HG03139 (cell line): ENCODE measurements around the gene DHX38.

Experiments used
- ATAC-seq: cut with Tn5 transposase; IDR thresholded peaks from one replicate; pipeline ENCODE4 v1.9.1; 2021; ENCODE audit not compliant: unreplicated experiment

The DHX38 gene

GRCh38 chr16:72120026-72120425, 26.4 kb downstream of the DHX38 start:
- ATAC-seq = no peak

DNA sequence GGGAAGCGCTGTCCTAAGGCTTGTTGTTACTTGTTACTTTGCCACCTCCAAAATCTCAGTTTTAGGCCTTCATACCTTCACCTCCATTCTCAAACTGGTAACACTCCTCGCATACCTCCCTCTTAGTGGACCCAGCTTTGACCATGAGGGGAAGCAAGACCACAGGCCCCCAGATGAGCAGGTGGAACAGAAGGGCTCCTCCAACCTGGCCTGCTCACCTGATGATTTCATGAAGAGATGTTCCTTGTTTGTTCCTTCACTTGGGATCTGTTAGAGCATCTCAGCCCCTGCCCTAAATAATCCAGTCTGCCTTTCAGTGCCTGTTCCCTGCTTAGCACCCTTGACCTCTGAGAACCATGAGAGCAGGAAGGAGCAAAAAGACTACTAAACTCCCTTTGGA, 28.7 kb downstream of the DHX38 start:
- ATAC-seq = no peak

- ATAC-seq = no peak
These were observed 29.3 kb downstream of the DHX38 start for GRCh38 chr16:72122916-72123315.

- ATAC-seq = no peak
These were observed 29.8 kb downstream of the DHX38 start for GRCh38 chr16:72123426-72123825.

- no peak for ATAC-seq
These were observed 30.5 kb downstream of the DHX38 start for GRCh38 chr16:72124148-72124547.

- no peak for ATAC-seq
These were observed 31.4 kb downstream of the DHX38 start for GRCh38 chr16:72124761-72125634.

GRCh38 chr16:72125635-72126428, 32.2 kb downstream of the DHX38 start:
- ATAC-seq = no peak

DNA sequence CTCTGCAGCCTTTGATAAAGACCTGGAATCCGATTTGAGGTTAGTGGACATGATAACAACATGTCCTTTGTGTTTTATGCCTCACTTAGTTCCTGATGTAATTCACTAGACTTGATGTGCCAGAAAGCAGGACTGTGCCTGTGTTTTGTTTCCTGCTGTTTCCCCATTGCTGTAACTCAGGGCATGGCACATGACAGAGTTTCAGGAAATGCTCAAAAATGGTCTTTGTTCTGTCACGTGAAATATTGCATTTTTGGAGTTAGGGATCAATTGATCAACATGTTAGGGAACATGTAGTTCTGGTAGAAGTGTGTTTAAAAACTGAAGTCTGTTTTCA, 32.8 kb downstream of the DHX38 start:
- no peak for ATAC-seq

DNA sequence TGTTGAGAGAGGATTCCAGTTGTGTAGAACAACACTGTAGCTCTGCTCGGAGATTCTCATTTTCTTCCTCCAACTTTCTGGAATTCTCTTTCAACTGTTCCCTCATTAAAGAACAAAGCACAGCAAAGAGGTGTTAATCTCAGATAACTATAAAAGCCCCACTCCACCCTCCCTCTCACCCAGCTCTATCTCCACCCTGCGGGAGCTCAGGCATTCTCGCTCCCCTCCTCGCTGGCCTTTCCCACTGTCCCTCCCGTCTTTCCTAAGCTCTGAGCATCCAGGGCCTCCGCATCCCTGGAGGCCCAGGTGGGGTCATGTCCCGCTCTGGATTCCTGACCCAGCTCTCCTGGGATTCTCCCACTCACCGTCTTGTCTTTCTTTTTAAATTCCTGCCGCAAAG, 35.1 kb downstream of the DHX38 start:
- ATAC-seq = no peak

DNA sequence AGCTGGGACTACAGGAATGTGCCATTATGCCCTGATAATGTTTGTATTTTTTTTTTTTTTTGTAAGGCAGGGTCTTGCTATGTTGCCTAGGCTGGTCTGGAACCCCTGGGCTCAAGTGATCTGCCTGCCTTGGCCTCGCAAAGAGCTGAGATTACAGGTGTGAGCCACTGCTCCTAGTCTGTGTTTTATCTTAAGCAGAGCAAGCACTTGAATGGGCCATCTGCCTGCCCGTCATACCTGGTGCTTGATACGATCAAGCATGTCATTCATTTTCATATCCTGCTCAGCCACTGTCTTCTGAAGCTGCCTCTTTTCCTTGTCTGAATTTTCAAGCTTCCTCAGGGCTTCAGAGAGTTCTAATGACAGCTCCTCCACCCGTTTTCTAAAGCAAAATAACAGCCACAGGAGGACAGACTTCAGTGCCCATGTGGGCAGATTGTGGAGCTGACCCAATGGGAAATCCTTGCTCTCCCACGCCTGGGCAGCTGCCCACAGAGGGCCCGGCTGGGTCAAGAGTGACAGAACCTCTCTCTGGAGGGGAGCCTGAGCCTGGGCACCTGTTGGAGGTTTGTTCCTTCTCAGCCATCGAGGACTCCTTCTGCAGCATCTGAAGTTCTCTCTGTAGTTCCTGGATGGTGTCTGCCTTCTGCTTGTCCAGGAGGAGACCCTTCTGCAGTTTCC, 36.5 kb downstream of the DHX38 start:
- no peak for ATAC-seq

DNA sequence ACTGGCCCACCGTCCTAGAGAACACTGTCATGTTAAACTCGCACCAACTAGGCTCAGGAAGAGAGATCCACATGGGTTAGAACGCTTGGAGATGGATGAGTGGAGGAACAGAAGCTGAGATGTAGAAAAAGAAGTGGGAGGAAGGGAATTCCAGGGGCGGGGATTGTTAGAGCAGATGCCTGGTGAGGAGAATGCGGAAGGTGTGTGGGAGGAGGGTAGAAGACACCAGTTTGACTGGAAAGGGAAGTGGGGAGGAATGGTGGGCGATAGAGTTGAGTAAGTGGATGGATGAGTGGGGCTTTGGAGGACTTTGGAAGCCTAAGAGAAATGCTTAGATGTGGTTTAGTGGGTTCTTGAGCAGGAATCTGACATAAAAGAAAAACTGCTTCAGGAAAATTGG, 37.4 kb downstream of the DHX38 start:
- no peak for ATAC-seq

DNA sequence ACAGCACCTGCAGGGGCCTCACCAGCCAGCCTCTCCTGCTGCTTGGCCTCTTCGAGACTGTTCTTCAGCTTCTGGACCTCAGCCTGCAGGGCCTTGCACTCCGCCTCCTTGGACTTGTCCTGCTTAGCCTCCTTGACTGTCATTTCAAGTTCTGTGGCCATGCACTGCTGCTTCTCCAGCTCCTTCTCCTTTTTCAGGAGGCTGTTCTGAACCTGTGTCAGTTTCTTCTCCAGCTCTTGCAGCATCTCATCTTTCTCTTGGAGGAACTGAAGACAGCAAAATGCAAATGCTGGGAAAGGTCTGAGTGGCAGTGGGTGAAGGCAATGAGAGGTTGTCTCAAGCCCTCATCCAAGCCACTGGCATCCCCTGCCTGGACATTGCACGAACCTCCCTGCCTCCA, 39.1 kb downstream of the DHX38 start:
- no peak for ATAC-seq

DNA sequence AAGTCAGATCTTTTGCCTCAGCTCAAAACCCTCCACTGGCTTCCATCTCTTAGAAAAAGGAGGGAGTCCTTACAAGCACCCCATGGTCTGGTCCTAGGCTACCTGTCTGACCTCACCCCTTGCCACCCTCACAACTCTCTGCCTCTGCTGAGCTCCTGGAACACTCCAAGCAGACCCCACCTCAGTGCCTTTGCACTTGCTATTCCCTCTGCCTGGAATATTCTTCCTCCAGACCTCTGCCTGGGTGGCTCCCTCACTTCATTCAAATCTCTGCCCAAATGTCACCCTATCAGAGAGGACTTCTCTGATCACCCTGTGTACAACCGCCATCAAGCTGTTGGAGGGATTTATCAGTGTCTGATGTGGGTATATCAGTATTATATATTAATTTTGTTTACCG, 40.9 kb downstream of the DHX38 start:
- no peak for ATAC-seq

DNA sequence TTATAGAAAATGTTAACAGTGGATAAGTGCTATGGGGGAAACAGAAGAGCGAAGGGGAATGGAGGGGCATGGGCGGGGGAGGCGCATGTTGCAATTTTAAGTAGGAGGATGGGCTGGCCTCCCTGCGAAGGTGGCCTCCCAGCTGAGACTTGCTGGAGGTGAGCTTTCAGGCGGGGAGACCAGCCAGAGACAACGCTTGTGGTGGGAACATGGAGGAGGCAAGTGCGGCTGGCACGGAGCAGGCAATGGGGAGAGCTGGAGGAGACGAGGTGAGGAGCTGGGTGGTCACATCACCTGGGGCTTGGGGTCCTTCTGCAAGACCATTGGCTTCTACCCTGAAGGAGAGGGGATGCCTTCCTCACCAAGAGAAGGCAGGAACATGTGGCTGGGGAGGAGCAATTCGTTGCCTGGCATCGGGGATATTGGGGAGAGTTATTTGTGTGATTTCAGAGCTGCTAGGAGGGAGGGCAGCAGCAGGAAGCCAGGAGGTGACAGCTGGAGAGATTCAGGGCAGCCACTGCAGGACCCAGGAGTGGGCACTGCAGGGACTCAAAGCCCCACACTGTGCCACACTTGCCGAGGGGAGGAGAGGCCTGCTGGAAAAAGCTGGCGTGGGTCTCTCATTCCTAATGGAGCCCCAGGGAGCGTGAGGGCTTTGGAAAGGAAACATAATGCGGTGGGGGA, 43.9 kb downstream of the DHX38 start:
- ATAC-seq = no peak

GRCh38 chr16:72138064-72138572, 44.5 kb downstream of the DHX38 start:
- no peak for ATAC-seq

GRCh38 chr16:72139908-72140307, 46.3 kb downstream of the DHX38 start:
- no peak for ATAC-seq

- ATAC-seq = no peak
These were observed 48.8 kb downstream of the DHX38 start for GRCh38 chr16:72142476-72142875.

- no peak for ATAC-seq
These were observed 56.2 kb downstream of the DHX38 start for GRCh38 chr16:72149676-72150464.

DNA sequence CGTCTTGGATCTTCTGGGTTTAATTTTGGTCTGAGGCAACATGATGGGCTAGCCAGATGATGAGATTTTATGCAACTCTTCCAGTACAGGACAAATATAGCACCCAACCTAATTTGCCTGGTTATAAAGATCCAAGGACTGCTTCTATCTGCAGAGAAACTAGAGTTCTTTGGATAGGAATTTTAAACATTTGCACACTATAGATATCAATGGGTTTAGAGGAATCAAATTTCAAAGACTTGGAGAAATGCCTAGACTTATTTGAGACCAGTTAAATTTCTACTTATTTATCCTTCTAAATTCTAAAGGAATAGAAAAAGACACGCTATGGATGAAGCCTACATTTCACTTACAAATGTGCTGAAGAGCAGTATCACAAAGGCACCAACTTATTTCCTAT, 65.7 kb downstream of the DHX38 start:
- no peak for ATAC-seq

DNA sequence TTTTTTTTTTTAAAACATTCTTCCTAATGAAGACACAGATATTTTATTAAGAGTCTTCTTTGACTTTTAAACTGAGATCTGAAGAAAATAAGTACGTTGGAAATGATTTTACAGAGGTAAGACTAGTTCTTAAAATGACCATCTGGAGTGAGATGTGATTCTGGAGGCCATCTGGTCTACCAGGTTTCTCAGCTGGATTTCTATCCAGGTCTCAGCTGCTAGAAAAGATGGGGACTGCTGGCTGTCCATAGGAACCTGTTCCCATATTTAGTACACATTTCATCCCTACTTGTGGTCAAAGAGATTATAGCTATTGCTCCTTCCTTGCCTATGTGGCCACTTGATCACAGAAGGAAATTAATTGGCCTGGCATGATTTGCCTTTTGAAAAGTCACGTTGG, 66.2 kb downstream of the DHX38 start:
- ATAC-seq = no peak
